GM18519 (cell line): ENCODE data around the gene CLSTN2.

ENCODE experiments used
- ATAC-seq: cut with Tn5 transposase; IDR thresholded peaks from one replicate; pipeline ENCODE4 v1.9.1; 2021; ENCODE audit warnings: mild to moderate bottlenecking, moderate library complexity; ENCODE audit not compliant: unreplicated experiment, low FRiP score

The CLSTN2 gene

DNA sequence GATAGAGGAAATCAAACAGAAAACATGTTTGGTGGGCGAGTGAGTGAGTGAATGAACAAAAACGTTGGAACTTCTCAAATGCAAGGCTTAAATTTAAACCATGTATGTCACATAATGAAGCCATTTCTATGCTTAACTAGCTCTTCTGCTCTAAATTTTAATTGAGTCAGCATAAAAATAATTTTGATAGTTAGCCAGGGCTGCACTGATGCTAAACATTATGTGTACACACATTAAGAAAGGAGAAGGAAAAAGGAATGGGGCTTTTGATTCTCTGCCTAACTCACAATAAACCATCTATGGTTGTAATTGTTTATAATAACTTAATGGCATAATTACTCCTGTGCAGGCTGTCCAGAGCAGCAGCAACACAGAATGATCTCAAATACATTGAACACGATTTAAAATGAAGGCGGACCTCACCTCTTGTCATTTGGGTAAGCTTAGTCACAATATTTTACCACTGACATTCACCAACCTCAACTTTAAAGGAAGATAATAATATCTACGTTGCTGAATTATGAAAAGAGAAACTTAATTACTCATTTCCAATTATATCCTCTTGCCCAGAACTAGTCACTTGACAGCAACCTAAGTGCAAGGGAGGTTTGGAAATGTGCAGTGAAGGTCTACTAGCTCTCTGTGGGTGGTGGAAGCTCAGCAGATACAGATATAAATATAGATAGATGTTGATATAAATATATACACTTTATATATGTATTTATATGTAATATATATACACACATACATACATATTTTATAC is 424.4 kb downstream of the CLSTN2 start:
- no peak for ATAC-seq

DNA sequence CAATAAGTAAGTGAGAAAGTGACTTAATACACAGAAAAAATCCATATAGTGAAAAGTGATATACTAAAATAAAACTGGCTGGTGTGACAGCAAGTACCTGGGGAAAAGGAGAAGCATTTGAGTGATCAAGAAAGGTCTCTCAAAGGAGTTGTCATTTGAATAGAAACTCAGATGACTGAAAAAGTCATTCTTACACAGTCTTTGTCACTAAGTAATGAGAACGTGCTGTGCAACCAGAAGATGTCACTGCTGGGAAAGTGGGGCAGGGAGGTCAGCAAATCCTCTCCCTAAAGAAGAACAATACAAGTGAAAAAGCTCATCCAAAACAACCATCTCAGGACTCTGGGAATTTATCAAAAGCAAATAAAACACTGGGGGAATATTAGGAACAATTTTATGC is 425.3 kb downstream of the CLSTN2 start:
- no peak for ATAC-seq

DNA sequence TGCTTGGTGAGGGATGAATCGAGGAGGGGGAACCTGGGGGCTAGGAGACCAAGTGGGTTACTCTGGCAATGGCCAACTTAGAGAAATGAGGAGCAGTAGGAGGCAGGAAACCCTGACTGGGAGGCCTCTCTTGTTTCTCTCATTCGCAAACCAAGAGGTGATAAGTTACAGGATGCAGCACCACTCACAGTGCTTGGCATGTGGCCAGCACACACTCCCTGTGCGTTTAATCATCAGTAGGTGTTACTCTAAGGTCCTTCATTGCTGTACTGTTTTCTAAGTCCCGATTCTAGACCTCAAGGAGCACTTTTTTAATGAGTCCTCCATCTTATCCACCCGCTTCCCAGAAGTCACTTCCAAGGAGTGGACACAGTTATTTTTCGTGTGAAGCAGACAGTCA is 428.8 kb downstream of the CLSTN2 start:
- no peak for ATAC-seq

DNA sequence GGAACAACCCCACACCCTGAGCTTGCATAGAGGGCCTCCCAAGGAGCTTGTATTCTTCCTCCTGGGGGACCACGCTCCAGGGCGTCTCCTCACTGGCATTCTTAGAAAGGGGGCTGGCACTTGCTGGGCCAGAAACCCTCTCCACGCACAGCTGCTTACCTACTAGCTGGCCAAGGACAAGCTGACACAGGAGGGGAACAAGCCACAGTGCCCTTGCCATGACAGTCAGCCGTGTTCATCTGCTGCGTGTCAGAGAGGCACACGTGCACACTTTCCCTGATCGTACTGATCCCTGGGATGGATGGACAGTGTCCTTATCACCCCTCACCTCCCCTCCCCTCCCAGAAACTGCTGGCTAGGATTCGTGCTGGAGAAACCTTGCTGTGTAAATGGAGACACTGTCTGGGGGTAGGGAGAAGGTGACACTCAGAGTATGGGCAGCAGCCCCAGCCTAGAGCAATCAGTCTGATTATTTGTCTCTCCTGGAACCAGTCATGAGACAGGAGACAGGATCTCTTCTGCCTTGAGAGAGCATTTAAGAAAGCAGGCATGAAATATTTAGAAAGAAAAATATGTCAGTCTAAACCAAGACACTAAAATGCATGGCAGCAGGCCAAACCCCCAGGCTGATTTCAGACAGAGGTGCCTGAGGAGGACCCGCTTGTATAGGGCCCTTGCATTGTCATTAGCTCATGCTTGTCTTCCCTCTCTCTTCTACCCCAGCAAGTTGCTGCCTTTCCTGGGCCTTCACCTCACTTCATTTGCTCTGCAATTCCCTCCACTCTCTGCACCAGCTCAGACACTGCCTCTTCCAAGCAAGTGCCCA is 431.1 kb downstream of the CLSTN2 start:
- no peak for ATAC-seq

DNA sequence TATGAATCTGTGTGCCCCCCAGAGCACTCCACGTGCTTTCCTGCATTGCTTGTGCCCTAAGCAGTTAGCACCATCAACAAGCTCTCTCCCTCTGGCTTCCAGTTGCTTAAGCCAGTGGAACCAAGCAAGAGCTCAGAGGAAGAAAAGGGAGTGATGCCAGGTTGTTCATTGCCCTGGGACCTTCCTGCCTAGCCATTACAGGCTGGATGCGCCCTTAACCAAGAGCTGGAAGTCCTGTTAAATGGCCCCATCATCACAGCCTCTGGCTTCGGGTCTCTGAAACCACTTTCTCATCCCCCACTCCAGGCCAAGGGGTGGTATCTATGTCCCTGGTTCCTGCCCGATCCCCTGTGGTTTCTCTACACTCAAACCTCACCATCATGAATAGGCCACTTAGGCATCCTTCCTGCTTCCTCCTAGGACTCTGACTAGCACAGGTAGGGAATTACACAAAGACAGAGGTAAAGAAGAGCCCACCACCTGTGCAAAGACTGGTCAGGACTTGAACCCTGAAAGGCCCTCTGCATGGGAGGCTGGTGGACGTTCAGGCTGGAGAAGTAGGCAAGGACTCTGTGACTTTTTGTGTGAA is 433.3 kb downstream of the CLSTN2 start:
- no peak for ATAC-seq

DNA sequence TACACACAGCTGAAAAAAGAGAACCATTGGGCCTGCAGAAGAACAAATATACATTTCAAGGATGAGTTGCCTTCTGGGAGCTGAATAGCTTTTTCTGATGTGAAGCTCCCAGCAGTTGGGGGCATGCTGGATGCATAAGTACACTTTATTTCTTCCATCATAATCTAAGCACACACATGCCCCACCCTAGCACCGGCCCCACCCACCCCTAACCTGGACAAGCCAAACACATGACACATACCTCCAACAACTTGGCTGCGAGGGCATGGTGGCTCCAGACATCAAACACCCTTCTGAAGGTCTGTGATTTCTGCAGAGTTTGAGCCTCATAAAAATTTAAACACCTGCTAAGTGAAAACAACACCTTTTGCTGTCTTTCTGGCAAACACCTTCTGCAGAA is 435.7 kb downstream of the CLSTN2 start:
- ATAC-seq, result no peak

DNA sequence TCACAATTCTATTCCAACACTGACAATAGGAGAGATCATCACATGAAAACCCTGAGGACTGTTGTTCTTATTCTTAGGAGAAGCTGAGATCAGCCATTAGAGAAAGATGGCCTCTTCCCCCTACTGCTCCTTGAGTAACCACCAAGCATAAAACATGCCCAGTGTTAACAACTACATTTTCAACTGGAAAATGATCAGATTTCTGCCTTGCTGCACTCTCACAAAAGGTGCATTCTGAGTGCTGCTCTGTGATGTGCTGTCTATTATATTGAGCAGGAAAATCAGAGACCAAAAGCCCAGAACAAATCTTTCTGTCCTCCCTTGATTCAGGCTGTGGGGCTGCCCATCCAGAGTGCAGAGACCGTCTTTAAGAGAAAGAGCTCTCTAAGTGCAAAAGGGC is 438.2 kb downstream of the CLSTN2 start:
- ATAC-seq, result no peak

DNA sequence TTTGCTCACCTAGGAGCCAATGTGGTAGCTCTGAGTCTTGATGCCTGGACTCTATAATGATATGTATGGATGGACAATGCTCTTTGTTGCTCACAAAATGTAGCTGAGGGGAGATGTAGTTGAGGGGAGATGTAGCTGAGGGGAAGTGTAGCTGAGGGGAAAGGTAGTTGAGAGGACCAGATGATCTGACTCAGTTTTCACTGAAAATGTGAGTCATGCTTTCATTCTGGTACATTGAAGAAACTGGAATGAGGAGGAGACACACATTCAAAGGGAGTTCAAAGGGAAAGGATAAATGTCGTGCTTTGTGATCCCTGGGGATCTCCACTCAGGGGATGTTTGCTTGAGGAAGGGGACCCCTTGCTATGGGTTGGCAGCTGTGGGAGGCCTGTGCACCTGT is 440.0 kb downstream of the CLSTN2 start:
- no peak for ATAC-seq

DNA sequence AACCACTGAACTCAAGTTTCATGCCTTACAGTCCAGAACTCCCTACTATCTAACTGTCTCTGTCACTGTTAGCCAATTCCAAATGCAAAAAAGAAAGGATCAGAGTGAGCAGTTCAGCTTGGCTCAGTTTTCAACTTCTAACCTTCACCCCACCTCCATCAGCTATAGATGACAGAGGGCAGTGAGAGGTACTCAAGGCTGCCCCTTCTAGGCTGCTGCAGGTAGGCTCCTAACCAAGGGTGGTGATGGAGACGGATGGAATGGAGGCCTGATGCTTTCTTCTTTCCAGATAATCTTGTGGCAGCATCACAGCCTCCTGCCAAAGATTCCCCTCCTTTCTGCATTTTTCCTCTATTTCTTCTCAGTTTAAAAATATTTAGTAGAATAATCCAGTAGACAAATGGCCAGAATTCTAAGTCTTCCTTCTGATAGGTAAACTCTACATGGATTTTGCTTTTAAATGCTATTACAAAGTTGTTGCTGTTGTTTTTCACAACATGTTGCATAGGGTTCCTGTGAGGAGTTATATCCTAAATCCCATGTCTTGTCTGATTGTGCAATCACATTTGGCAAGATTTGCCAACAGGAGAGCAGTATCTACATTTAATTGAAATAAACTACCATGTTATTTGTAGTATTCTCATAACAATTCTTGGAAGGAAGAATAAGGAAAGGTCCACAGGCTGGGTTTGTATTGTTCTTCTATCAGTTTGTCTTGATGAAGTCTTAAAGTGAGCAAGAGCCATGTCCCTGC is 441.3 kb downstream of the CLSTN2 start:
- ATAC-seq, result no peak

DNA sequence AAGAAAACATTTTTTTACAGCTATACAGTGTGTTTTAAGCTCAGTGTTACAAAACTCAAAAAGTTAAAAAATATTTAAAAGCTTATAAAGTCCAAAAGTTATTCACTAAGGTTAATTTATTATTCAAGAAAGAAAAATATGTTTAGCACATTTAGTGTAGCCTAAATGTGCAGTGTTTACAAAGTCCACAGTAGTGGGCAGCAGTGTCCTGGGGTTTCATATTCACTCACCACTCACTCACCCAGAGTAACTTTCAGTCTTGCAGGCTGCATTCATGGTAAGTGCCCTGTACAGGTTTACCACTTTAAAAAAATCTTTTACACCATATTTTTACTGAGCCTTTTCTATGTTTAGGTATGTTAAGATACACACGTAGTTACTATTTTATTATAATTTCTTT is 442.7 kb downstream of the CLSTN2 start:
- no peak for ATAC-seq

DNA sequence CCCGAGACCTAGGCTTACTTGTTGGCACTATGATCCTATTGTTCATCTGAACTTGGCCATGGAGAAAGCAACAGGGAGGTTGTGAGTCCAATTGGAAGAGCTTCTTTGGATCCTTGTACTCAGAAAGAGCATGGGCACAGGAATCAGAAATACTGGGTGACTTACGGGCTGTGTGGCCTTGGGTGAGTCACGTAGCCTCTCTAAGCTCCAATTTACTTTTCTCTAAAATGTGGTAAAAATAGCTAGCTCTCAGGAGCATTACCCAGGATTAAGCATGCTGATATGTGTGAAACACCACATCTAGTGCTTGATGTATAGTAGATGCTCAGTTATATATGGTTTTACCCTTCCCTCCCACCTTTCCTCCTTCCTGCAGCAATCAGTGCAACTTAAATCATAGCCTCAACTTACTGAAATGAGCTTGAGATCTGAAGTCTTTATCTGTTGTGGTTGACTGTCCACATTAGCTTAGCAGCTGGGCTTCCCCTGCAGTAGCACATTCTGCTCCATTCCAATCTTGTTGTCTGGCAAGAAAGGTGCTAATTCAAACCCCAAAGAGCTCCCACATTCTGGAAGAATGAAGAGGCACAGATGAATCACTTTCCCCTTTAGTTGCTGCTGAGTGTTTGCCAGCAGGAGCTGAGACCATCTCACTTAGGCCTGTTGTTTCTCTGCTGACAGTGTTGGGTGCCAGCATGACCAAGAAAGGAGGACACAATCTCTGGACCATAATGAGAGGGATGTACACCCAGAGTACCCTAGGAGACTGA is 443.8 kb downstream of the CLSTN2 start:
- no peak for ATAC-seq

DNA sequence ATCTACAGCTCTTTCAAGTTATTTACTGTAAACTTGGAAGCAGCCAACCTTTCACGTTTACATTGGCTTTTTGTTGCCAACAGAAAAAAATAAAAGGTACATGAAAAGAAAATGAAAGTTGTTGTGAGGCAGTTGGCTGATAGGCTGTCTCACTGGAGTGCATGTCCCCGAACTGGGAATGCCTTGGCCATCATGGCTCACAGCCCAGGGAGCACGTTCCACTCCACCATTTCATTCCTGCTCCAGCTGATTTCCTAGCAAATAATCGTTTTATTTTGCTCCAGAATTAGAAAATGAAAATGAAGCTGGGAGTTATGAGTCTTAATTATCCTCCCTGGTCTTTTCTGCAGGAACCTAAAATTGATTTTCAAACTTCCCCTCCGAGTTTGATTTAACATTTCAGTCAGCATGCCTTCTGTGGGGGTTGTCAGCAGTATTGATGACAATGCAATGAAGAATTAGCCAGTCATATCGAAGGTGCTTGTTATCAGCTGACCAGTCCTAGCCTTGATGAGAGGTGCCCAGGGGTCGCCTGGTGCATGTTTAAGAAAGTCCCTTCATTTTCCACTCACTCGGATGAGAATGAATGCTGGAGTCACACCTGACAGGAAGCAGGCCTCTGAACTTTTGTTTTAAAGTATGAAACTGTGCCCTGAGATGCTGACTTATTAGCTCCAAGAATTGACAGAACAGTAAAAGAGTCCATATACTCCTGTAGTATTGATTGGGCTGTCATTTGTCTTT is 449.2 kb downstream of the CLSTN2 start:
- no peak for ATAC-seq

DNA sequence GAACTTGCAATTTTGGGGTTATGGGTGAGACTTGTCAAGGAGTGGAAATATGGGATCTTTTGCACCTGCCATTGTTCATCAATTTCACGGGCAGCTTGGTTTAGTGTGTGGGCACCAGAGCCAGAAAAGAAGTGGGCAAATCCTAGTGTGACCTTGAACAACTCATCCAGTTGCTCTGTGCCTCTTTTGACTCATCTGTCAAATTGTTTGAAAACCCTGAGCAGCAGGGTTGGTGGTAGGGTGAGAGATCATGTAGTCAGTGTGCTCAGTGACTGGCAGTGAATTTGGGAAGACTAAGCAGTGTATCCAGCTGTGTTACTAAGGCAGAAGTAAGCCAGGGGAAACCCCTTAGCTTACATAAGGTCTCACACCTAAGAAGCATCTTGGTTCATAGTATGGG is 449.9 kb downstream of the CLSTN2 start:
- no peak for ATAC-seq

DNA sequence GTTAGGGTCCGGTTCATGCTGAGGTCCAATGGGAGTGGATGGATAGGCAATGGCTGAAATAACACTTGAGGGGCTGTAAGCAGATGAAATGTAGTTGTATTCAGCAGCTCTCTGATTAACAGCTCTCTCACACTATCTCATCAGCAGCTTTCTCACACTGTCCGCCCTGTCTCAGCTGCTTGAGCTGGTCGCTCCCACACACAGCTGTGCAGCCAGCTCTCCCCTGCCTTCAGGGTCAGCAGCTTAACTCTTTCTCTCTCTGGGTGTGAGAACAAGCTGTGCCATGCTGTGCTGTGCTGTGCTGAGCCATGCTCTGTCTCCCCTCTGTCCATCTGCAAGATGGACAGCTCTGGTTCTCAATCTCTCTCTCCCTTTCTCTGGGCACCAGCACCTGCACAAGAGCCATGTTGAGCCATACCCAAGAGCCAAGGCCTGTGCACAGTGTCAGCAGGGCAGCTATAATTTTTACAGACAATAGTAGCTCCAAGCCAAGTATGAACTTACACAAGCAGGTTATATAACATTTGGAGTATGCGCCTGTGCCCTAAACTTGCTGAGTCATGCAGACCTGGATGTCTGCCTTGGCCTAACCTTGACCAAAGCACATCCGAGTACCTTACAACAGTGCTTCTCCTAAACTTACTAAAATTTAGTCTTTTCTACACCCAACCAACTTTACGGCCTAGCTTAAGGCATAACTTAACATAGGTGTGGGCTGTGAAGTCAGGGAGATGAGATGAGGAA is 451.5 kb downstream of the CLSTN2 start:
- no peak for ATAC-seq

DNA sequence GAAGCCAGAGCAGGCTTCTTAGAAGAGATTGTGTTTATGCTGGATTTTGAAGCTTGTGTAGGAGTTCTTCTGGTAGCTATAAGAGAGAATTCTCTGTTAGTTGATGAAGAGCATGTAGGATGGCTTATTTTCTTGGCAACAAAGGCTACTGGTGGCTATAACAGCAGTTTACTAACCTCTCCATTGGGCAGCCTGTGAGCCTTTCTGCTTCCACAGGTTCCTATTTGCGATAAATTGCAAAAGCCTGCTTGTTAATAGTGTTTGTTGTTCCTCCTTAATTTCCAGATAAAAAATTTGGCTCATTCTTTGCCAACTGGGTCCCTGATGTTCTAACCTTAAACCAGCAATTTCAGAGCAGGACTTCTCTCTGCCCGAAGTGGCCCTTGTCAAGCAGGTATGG is 452.3 kb downstream of the CLSTN2 start:
- ATAC-seq, result no peak

DNA sequence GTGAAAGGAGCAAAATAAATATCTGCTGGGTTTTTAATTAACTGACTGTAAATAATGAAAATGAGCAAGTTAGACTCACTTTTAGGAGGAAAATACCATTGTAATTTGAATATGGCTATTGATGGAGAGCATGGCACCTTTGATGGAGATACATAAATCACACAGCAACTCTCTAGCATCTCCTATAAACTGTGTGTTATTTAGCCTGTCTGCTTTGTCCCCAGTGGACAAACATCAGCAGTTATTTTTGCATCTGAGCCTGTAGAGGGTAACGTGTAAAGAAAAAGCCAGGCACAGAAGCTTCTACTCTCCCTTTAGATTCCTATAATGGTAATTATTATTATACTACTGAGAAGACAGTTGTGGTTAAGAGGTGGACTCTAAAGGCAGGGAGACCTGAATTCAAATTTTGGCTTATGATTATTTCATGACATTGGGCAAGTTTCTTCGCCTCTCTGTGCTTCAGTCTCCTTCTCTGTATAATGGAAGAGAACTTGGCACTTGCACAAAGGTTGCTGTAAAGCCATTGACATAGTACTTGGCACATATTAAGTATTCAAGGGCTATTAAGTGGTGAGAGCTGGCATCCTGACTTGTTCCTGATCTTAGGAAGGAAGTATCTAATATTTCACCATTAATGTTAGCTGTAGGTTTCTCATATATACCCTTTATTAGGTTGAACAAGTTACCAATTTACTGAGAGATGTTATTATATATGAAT is 453.4 kb downstream of the CLSTN2 start:
- ATAC-seq, result no peak

DNA sequence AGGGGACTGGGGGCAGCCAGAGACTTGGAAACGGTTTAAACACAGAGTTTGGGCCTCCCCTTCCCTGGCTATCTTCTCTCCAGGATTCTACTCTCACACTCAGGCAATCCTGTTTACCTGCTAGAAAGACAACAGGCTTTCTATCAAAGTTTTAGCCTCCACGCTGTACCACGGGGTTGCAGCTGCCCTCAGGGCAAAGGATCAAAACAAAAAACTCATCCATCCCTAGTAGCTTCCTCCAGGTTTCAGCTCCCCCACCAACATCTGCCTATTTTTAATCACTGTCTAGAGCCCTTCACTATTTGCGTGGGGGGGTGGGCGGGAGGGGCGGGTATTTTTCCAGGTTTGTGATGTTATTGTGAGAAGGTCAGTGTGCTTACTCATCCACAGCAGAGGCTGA is 456.1 kb downstream of the CLSTN2 start:
- ATAC-seq, result no peak

DNA sequence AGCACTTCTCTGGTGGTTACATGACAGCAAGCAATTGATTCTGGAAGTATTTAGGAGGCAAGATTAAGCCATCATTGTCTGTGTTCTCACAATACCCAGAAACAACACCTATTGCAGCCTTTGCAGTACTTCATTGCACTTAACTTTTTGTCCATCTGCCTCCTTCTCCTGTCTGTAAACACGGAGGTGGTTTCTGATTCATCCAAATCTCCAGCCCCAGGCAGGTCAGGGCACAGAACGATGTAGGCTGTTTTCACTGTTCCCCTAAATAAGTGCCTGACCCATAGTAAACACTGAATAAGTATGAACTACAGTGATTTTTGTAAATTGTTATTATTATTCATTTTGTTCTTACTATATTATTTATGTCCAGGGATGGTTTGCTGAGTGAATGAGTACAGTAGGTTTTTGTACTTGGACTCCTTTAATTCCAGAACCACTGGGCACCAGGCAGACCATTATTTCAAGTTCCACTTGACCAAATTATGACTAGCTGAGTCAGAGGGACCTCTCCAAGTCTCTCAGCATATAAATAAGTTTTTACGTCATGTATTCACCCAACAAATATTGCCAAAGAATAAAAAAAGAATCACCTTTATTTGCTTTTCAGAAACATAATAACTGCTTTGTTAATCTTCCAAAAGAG is 459.6 kb downstream of the CLSTN2 start:
- ATAC-seq, result no peak
